ENCODE results near the gene KIAA1755. TPM values are rescaled to one million over a fixed set of nuclear protein-coding genes. Genes with fewer than 3 reads are reported as not detected.

The KIAA1755 gene
- total RNA-seq, 6 experiments from 2014 or later, result 0.06 to 2.7 (median 1.5) TPM

DNA sequence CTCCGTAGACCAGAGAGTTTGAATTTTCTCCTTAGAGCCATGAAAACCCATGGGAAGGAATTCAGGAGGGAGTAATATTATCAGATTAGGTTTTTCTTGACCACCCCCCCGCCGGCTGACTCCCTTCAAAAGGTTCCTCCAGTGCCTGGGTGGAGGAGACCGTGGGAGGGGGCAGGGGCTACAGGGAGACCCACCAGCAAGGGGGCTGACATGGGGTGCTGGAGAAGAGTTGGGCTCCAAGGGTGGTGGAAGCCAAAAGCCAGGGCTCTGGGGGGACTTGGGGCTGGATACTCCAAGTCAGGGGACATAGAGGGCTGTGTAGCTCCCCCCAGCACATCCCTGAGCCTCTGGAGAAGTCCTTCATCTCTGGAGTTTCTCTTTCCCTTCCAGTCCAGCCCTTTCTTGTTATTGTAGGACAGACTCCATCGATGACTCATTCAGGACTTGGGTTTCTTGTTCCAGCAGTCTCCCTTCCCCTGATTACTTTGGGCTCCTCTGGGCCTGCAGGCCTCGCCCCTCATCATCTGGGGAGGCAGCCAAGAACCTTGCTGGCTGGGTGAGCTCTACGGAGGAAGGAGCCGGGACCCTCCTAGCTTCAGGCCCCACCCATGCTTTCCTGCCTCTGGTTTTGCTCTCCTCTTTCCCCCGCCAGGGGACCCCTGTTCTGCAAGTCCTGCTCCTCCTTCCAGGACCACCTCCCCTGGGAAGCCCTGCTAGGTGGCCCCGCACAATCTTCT is 10.5 kb upstream of the KIAA1755 start:
- ATAC-seq (peak in 3 of 4 donors; percentile 36 to 54 (median 38)), DNase-seq (no peak)
- intact Hi-C loops (cut with DNase I), result no loop called here
- no peak overlapping the region for H3K4me3 ChIP-seq
- no peak for TF ChIP-seq POLR2A (IDR thresholded peaks at IDR 0.05)
- TF ChIP-seq, protein P1, sequence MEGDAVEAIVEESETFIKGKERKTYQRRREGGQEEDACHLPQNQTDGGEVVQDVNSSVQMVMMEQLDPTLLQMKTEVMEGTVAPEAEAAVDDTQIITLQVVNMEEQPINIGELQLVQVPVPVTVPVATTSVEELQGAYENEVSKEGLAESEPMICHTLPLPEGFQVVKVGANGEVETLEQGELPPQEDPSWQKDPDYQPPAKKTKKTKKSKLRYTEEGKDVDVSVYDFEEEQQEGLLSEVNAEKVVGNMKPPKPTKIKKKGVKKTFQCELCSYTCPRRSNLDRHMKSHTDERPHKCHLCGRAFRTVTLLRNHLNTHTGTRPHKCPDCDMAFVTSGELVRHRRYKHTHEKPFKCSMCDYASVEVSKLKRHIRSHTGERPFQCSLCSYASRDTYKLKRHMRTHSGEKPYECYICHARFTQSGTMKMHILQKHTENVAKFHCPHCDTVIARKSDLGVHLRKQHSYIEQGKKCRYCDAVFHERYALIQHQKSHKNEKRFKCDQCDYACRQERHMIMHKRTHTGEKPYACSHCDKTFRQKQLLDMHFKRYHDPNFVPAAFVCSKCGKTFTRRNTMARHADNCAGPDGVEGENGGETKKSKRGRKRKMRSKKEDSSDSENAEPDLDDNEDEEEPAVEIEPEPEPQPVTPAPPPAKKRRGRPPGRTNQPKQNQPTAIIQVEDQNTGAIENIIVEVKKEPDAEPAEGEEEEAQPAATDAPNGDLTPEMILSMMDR (IDR thresholded peaks at IDR 0.05), result no peak
- no peaks in the 10 kb centered on the region for H3K27me3 ChIP-seq
- H3K4me1 ChIP-seq, result no peaks in the 10 kb centered on the region
- H3K27ac ChIP-seq, result no peak overlapping the region
- H3K9me3 ChIP-seq, result peaks cover 0 to 2% (median 0%) of the 10 kb centered on the region in 4 donors
- WGBS (ENCODE audit: insufficient coverage, low coverage, low lambda C conversion rate, missing lambda C conversion rate), result 61% methylated on average over 8 of the region's 10 CpGs
- H3K36me3 ChIP-seq, result no peaks in the 10 kb centered on the region

DNA sequence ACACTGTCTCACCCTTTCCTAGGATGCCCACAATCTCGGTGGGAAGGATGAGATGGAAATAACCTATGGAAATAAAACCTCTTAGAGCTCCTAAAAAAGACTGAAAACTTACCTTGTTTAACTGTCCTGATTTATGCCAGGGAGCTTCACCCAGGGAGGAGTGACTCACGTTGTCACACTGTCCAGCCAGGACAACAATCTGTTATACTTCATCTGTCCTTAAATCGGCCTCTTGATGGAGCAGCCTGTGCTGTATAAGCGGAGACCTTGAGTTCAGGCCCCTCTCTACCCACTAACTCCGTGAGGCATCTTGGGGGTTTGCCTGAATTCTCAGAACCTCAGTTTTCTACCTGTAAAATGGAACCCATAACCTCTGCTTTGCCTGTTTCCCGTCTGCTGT is 9.2 kb upstream of the KIAA1755 start:
- intact Hi-C loops (cut with DNase I), result no loop called here
- WGBS (ENCODE audit: insufficient coverage, low coverage, low lambda C conversion rate, missing lambda C conversion rate), result 81% methylated on average over 6 of the region's 6 CpGs
- Histone ChIP-seq H3K4me1 (no peaks in the 10 kb centered on the region), H3K27me3 (no peaks in the 10 kb centered on the region), H3K36me3 (no peaks in the 10 kb centered on the region), H3K27ac (no peak overlapping the region), H3K4me3 (no peak overlapping the region), H3K9me3 (peaks cover 0 to 2% (median 0%) of the 10 kb centered on the region in 4 donors)
- DNase-seq, result no peak
- TF ChIP-seq, protein P1 (IDR thresholded peaks at IDR 0.05), result no peak
- TF ChIP-seq POLR2A (IDR thresholded peaks at IDR 0.05), result no peak
- ATAC-seq, result no peak

GRCh38 chr20:38269040-38269439 is 8.5 kb upstream of the KIAA1755 start:
- TF ChIP-seq, protein P1 (IDR thresholded peaks at IDR 0.05), result no peak
- TF ChIP-seq POLR2A (IDR thresholded peaks at IDR 0.05), result no peak
- DNase-seq (no peak), ATAC-seq (no peak)
- Histone ChIP-seq H3K4me3 (no peak overlapping the region), H3K27me3 (no peaks in the 10 kb centered on the region), H3K36me3 (no peaks in the 10 kb centered on the region), H3K27ac (no peak overlapping the region), H3K4me1 (no peaks in the 10 kb centered on the region), H3K9me3 (peaks cover 0 to 2% (median 0%) of the 10 kb centered on the region in 4 donors)
- intact Hi-C loops (cut with DNase I), result no loop called here
- 81% methylated on average over 3 of the region's 3 CpGs for WGBS (ENCODE audit: insufficient coverage, low coverage, low lambda C conversion rate, missing lambda C conversion rate)

DNA sequence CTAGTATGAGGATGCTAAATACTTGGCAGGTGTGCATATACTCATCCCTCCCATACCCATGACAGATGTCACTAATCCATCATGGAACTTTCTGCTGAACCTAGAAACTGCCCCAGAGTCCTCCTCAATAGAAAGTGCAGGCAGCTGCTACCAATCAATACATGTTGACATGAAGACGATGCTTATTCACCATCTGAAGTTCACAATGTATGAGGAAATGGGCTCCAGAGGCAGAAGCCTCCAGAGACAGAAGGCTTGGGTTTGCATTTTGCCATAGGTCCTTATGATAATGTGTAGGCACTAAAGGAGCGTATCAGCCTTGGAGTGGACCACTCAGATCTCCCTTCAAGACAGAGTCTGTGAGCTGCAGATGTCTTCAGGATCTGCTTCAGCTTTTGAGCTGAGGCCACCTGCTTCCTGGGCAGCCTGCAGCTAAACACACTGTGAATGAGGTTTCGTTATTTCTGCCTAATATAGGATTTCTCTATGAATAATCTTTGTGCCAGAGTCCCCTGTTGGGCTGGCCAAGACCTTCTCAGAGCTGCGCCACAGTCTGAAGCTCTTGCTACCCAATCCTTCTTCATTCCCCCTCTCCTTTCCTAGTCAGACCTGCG is 7.5 kb upstream of the KIAA1755 start:
- ATAC-seq (no peak), DNase-seq (no peak)
- Histone ChIP-seq H3K9me3 (peaks cover 0 to 2% (median 0%) of the 10 kb centered on the region in 4 donors), H3K4me3 (no peak overlapping the region), H3K36me3 (no peaks in the 10 kb centered on the region), H3K4me1 (no peaks in the 10 kb centered on the region), H3K27ac (no peak overlapping the region), H3K27me3 (no peaks in the 10 kb centered on the region)
- 71% methylated on average over 3 of the region's 5 CpGs for WGBS (ENCODE audit: insufficient coverage, low coverage, low lambda C conversion rate, missing lambda C conversion rate)
- TF ChIP-seq, protein P1 (IDR thresholded peaks at IDR 0.05), result no peak
- no peak for TF ChIP-seq POLR2A (IDR thresholded peaks at IDR 0.05)
- intact Hi-C loops (cut with DNase I), result no loop called here
